SK-N-SH treated with all-trans-retinoic acid at 6 μM for 48 hours (cell line): ENCODE results near the gene CYP8B1.

Experiments used
- ATAC-seq: fragments of 200-7000 bp; cut with Tn5 transposase; 3 replicates; pipeline ENCODE4 v1.9.1; 2020; ENCODE audit warnings: mild to moderate bottlenecking, moderate library complexity
- ARNTL ChIP-seq: fragments of 450-650 bp; formaldehyde crosslinking; IDR thresholded peaks from 2 replicates; pipeline ENCODE4 v1.5.0; 2020; ENCODE audit warnings: low read depth, mild to moderate bottlenecking, moderate library complexity, borderline replicate concordance
- BACH2 ChIP-seq: fragments of 250-450 bp; sonication (Bioruptor Pico); IDR thresholded peaks from 2 replicates; pipeline ENCODE4 v1.9.0; 2021; ENCODE audit warnings: mild to moderate bottlenecking, borderline replicate concordance
- CSDC2 ChIP-seq: fragments of 250-450 bp; sonication (Bioruptor Pico); IDR thresholded peaks from 2 replicates; pipeline ENCODE4 v1.5.0; 2020; ENCODE audit warnings: mild to moderate bottlenecking, moderate library complexity
- ESRRG ChIP-seq: fragments of 250-450 bp; sonication (Bioruptor Pico); IDR thresholded peaks from 2 replicates; pipeline ENCODE4 v1.6.1; 2021; ENCODE audit warnings: mild to moderate bottlenecking
- GLIS3 ChIP-seq: fragments of 250-450 bp; sonication (Bioruptor Pico); IDR thresholded peaks from 2 replicates; pipeline ENCODE4 v1.5.0; 2020; ENCODE audit warnings: mild to moderate bottlenecking, moderate library complexity
- ISL1 ChIP-seq: fragments of 250-450 bp; sonication (Bioruptor Pico); IDR thresholded peaks from 2 replicates; pipeline ENCODE4 v2.1.2; 2022; ENCODE audit warnings: mild to moderate bottlenecking, moderate library complexity
- OSR1 ChIP-seq: fragments of 250-450 bp; sonication (Bioruptor Pico); IDR thresholded peaks from 2 replicates; pipeline ENCODE4 v1.8.0; 2022; ENCODE audit warnings: moderate library complexity, mild to moderate bottlenecking, inconsistent platforms
- POU6F1 ChIP-seq: fragments of 250-450 bp; sonication (Bioruptor Pico); IDR thresholded peaks from 2 replicates; pipeline ENCODE4 v1.8.0; 2021; ENCODE audit warnings: low read depth, mild to moderate bottlenecking, moderate library complexity, borderline replicate concordance
- PPARA ChIP-seq: fragments of 250-450 bp; sonication (Bioruptor Pico); IDR thresholded peaks from 2 replicates; pipeline ENCODE4 v1.5.0; 2020; ENCODE audit warnings: mild to moderate bottlenecking, borderline replicate concordance
- RARB ChIP-seq: fragments of 250-450 bp; sonication (Bioruptor Pico); IDR thresholded peaks from 2 replicates; pipeline ENCODE4 v1.8.0; 2021; ENCODE audit warnings: mild to moderate bottlenecking, moderate library complexity
- SNAI2 ChIP-seq: fragments of 250-450 bp; sonication (Bioruptor Pico); IDR thresholded peaks from 2 replicates; pipeline ENCODE4 v1.5.0; 2020; ENCODE audit warnings: mild to moderate bottlenecking, moderate library complexity
- TCF4 ChIP-seq: fragments of 250-450 bp; sonication (Bioruptor Pico); IDR thresholded peaks from 2 replicates; pipeline ENCODE4 v1.8.0; 2021; ENCODE audit warnings: mild to moderate bottlenecking, moderate library complexity, borderline replicate concordance
- TOX ChIP-seq: fragments of 250-450 bp; sonication (Bioruptor Pico); IDR thresholded peaks from 2 replicates; pipeline ENCODE4 v1.8.0; 2021; ENCODE audit warnings: mild to moderate bottlenecking, moderate library complexity, borderline replicate concordance
- ZC3H10 ChIP-seq: fragments of 250-450 bp; sonication (Bioruptor Pico); IDR thresholded peaks from 2 replicates; pipeline ENCODE4 v1.5.1; 2021; ENCODE audit warnings: mild to moderate bottlenecking, moderate library complexity
- ZFP3 ChIP-seq: fragments of 250-450 bp; sonication (Bioruptor Pico); IDR thresholded peaks from 2 replicates; pipeline ENCODE4 v1.5.0; 2020; ENCODE audit warnings: mild to moderate bottlenecking, moderate library complexity
- ZFP30 ChIP-seq: fragments of 450-650 bp; formaldehyde crosslinking; IDR thresholded peaks from 2 replicates; pipeline ENCODE4 v1.5.0; 2022; ENCODE audit warnings: mild to moderate bottlenecking, moderate library complexity
- ZNF565 ChIP-seq: fragments of 450-650 bp; formaldehyde crosslinking; conservative IDR thresholded peaks from 2 replicates; pipeline ENCODE4 v1.5.0; 2020; ENCODE audit warnings: low read depth, mild to moderate bottlenecking, moderate library complexity
- ZNF70 ChIP-seq: fragments of 450-650 bp; formaldehyde crosslinking; IDR thresholded peaks from 2 replicates; pipeline ENCODE4 v1.5.0; 2020; ENCODE audit warnings: mild to moderate bottlenecking, moderate library complexity
- ZNF8 ChIP-seq: fragments of 450-650 bp; formaldehyde crosslinking; IDR thresholded peaks from 2 replicates; pipeline ENCODE4 v1.5.0; 2020; ENCODE audit warnings: mild to moderate bottlenecking, moderate library complexity
- TF ChIP-seq, protein P1 (sequence below): fragments of 250-450 bp; sonication (Bioruptor Pico); IDR thresholded peaks from 2 replicates; pipeline ENCODE4 v1.5.0; 2020; ENCODE audit warnings: mild to moderate bottlenecking, moderate library complexity
- TF ChIP-seq, protein P2 (sequence below): fragments of 250-450 bp; sonication (Bioruptor Pico); IDR thresholded peaks from 2 replicates; pipeline ENCODE4 v1.8.0; 2020; ENCODE audit warnings: mild to moderate bottlenecking, moderate library complexity, borderline replicate concordance
- TF ChIP-seq, protein P3 (sequence below): fragments of 250-450 bp; sonication (Bioruptor Pico); IDR thresholded peaks from 2 replicates; pipeline ENCODE4 v1.5.1; 2021; ENCODE audit warnings: mild to moderate bottlenecking, moderate library complexity

CYP8B1 gene

GRCh38 chr3:42853056-42853455 lies 22.6 kb downstream of the CYP8B1 start:
- TF ChIP-seq GLIS3, result no peak
- TF ChIP-seq ISL1, result no peak
- TF ChIP-seq OSR1 (CRISPR knock-in tag), result no peak
- TF ChIP-seq TOX (CRISPR knock-in tag), result no peak
- no peak for TF ChIP-seq ZNF8 (CRISPR knock-in tag)
- no peak for TF ChIP-seq BACH2 (CRISPR knock-in tag)
- no peak for TF ChIP-seq CSDC2 (CRISPR knock-in tag)
- TF ChIP-seq, protein P1, sequence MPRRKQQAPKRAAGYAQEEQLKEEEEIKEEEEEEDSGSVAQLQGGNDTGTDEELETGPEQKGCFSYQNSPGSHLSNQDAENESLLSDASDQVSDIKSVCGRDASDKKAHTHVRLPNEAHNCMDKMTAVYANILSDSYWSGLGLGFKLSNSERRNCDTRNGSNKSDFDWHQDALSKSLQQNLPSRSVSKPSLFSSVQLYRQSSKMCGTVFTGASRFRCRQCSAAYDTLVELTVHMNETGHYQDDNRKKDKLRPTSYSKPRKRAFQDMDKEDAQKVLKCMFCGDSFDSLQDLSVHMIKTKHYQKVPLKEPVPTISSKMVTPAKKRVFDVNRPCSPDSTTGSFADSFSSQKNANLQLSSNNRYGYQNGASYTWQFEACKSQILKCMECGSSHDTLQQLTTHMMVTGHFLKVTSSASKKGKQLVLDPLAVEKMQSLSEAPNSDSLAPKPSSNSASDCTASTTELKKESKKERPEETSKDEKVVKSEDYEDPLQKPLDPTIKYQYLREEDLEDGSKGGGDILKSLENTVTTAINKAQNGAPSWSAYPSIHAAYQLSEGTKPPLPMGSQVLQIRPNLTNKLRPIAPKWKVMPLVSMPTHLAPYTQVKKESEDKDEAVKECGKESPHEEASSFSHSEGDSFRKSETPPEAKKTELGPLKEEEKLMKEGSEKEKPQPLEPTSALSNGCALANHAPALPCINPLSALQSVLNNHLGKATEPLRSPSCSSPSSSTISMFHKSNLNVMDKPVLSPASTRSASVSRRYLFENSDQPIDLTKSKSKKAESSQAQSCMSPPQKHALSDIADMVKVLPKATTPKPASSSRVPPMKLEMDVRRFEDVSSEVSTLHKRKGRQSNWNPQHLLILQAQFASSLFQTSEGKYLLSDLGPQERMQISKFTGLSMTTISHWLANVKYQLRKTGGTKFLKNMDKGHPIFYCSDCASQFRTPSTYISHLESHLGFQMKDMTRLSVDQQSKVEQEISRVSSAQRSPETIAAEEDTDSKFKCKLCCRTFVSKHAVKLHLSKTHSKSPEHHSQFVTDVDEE (CRISPR knock-in tag), result no peak
- no peak for TF ChIP-seq ARNTL (CRISPR knock-in tag)
- no peak for TF ChIP-seq POU6F1 (CRISPR knock-in tag)
- TF ChIP-seq PPARA (CRISPR knock-in tag), result no peak
- TF ChIP-seq, protein P2, sequence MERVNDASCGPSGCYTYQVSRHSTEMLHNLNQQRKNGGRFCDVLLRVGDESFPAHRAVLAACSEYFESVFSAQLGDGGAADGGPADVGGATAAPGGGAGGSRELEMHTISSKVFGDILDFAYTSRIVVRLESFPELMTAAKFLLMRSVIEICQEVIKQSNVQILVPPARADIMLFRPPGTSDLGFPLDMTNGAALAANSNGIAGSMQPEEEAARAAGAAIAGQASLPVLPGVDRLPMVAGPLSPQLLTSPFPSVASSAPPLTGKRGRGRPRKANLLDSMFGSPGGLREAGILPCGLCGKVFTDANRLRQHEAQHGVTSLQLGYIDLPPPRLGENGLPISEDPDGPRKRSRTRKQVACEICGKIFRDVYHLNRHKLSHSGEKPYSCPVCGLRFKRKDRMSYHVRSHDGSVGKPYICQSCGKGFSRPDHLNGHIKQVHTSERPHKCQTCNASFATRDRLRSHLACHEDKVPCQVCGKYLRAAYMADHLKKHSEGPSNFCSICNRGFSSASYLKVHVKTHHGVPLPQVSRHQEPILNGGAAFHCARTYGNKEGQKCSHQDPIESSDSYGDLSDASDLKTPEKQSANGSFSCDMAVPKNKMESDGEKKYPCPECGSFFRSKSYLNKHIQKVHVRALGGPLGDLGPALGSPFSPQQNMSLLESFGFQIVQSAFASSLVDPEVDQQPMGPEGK (CRISPR knock-in tag), result no peak
- TF ChIP-seq ZNF565, result no peak
- TF ChIP-seq SNAI2 (CRISPR knock-in tag), result no peak
- TF ChIP-seq ZC3H10, result no peak
- no peak for TF ChIP-seq ZFP30 (CRISPR knock-in tag)
- TF ChIP-seq ZNF70 (CRISPR knock-in tag), result no peak
- TF ChIP-seq ZFP3 (CRISPR knock-in tag), result no peak
- no peak for TF ChIP-seq TCF4 (CRISPR knock-in tag)
- no peak for TF ChIP-seq ESRRG (CRISPR knock-in tag)
- no peak for ATAC-seq

GRCh38 chr3:42852441-42852840 lies 23.2 kb downstream of the CYP8B1 start:
- ATAC-seq, result peak; percentile 36; the same call in 2 of the 3 replicates
- no peak for TF ChIP-seq ZFP30 (CRISPR knock-in tag)
- TF ChIP-seq ESRRG (CRISPR knock-in tag), result no peak
- no peak for TF ChIP-seq BACH2 (CRISPR knock-in tag)
- TF ChIP-seq, protein P3, sequence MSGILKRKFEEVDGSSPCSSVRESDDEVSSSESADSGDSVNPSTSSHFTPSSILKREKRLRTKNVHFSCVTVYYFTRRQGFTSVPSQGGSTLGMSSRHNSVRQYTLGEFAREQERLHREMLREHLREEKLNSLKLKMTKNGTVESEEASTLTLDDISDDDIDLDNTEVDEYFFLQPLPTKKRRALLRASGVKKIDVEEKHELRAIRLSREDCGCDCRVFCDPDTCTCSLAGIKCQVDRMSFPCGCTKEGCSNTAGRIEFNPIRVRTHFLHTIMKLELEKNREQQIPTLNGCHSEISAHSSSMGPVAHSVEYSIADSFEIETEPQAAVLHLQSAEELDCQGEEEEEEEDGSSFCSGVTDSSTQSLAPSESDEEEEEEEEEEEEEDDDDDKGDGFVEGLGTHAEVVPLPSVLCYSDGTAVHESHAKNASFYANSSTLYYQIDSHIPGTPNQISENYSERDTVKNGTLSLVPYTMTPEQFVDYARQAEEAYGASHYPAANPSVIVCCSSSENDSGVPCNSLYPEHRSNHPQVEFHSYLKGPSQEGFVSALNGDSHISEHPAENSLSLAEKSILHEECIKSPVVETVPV (CRISPR knock-in tag), result no peak
- no peak for TF ChIP-seq CSDC2 (CRISPR knock-in tag)
- TF ChIP-seq RARB (CRISPR knock-in tag), result no peak
- TF ChIP-seq POU6F1 (CRISPR knock-in tag), result no peak
- no peak for TF ChIP-seq TOX (CRISPR knock-in tag)
- no peak for TF ChIP-seq ZNF8 (CRISPR knock-in tag)
- TF ChIP-seq TCF4 (CRISPR knock-in tag), result no peak
- no peak for TF ChIP-seq ISL1
- TF ChIP-seq, protein P1 (CRISPR knock-in tag), result no peak
- TF ChIP-seq ZC3H10, result no peak
- no peak for TF ChIP-seq SNAI2 (CRISPR knock-in tag)
- no peak for TF ChIP-seq ZNF70 (CRISPR knock-in tag)
- TF ChIP-seq, protein P2 (CRISPR knock-in tag), result no peak
- no peak for TF ChIP-seq PPARA (CRISPR knock-in tag)
- no peak for TF ChIP-seq ZFP3 (CRISPR knock-in tag)
